ENCODE results near the gene CRELD1. TPM values are rescaled to one million over a fixed set of nuclear protein-coding genes. Genes with fewer than 3 reads are reported as not detected.

The CRELD1 gene
- total RNA-seq, 6 donors from 2014 or later, result 31.7 to 72.3 (median 44.0) TPM

GRCh38 chr3:9928158-9928557 is 5.5 kb upstream of the CRELD1 start:
- no peak for TF ChIP-seq POLR2AphosphoS5 (IDR thresholded peaks at IDR 0.05)
- no peak for TF ChIP-seq EP300 (IDR thresholded peaks at IDR 0.05)
- ATAC-seq (ENCODE audit: low FRiP score in 2 of 2) (no peak), DNase-seq (peak in 1 of 2 donors; percentile 83)
- Histone ChIP-seq H3K27ac (no peak overlapping the region), H3K36me3 (peaks cover 0 to 39% (median 4%) of the 10 kb centered on the region in 4 donors), H3K9me3 (no peaks in the 10 kb centered on the region), H3K4me1 (peaks cover 6 to 13% (median 10%) of the 10 kb centered on the region in 4 donors), H3K4me3 (no peak overlapping the region), H3K27me3 (no peaks in the 10 kb centered on the region)
- 94 to 98% methylated on average over 15 to 23 of the region's 23 CpGs for WGBS, 2 donors

- ATAC-seq (ENCODE audit: low FRiP score in 2 of 2) (no peak), DNase-seq (no peak)
- Histone ChIP-seq H3K9me3 (no peaks in the 10 kb centered on the region), H3K4me1 (peaks cover 22 to 33% (median 25%) of the 10 kb centered on the region in 4 donors), H3K4me3 (no peak overlapping the region), H3K27ac (no peak overlapping the region), H3K36me3 (peaks cover 0 to 25% (median 4%) of the 10 kb centered on the region in 4 donors), H3K27me3 (no peaks in the 10 kb centered on the region)
- TF ChIP-seq EP300 (IDR thresholded peaks at IDR 0.05) (no peak), POLR2AphosphoS5 (IDR thresholded peaks at IDR 0.05) (no peak), POLR2A (IDR thresholded peaks at IDR 0.05) (no peak)
- TF ChIP-seq, protein P1, sequence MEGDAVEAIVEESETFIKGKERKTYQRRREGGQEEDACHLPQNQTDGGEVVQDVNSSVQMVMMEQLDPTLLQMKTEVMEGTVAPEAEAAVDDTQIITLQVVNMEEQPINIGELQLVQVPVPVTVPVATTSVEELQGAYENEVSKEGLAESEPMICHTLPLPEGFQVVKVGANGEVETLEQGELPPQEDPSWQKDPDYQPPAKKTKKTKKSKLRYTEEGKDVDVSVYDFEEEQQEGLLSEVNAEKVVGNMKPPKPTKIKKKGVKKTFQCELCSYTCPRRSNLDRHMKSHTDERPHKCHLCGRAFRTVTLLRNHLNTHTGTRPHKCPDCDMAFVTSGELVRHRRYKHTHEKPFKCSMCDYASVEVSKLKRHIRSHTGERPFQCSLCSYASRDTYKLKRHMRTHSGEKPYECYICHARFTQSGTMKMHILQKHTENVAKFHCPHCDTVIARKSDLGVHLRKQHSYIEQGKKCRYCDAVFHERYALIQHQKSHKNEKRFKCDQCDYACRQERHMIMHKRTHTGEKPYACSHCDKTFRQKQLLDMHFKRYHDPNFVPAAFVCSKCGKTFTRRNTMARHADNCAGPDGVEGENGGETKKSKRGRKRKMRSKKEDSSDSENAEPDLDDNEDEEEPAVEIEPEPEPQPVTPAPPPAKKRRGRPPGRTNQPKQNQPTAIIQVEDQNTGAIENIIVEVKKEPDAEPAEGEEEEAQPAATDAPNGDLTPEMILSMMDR (IDR thresholded peaks at IDR 0.05), result no peak
- 95 to 100% methylated on average over 4 of the region's 4 CpGs for WGBS, 2 donors
Measured at GRCh38 chr3:9930804-9931418, 2.7 kb upstream of the CRELD1 start.

DNA sequence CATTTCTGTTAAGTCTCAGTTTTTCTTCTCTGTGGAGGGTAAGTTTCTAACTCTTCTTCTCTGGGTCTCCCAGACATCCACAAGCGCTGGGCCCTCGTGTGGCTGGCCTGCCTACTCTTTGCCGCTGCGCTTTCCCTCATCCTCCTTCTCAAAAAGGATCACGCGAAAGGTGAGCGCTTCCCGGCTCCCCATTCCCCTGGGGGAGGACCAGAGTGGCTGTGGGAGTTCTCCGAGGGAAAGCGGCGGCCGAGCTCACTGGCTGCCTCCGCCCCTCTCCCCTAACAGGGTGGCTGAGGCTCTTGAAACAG is 1.1 kb upstream of the CRELD1 start:
- TF ChIP-seq, protein P1 (IDR thresholded peaks at IDR 0.05), result no peak
- TF ChIP-seq POLR2AphosphoS5 (IDR thresholded peaks at IDR 0.05), result peak in 1 of 2 donors; percentile 54
- 0 to 14% methylated on average over 8 to 13 of the region's 13 CpGs for WGBS, 2 donors
- H3K27me3 ChIP-seq, result no peaks in the 10 kb centered on the region
- ATAC-seq (ENCODE audit: low FRiP score in 2 of 2) (no peak), DNase-seq (no peak)
- H3K4me3 ChIP-seq, result peak overlapping the region; percentile 45 to 96 (median 64)
- peaks cover 0 to 36% (median 5%) of the 10 kb centered on the region in 4 donors for H3K36me3 ChIP-seq
- peak overlapping the region; percentile 89 to 96 (median 94) for H3K27ac ChIP-seq
- peaks cover 23 to 37% (median 28%) of the 10 kb centered on the region in 4 donors for H3K4me1 ChIP-seq
- H3K9me3 ChIP-seq, result no peaks in the 10 kb centered on the region

GRCh38 chr3:9932843-9933560 is 632 bp upstream of the CRELD1 start:
- TF ChIP-seq POLR2A (IDR thresholded peaks at IDR 0.05) (peak in 1 of 4 donors; percentile 6), EP300 (IDR thresholded peaks at IDR 0.05) (no peak), POLR2AphosphoS5 (IDR thresholded peaks at IDR 0.05) (peak in 1 of 2 donors; percentile 3)
- TF ChIP-seq, protein P1 (IDR thresholded peaks at IDR 0.05), result peak; percentile 76 to 94 (median 94)
- peaks cover 23 to 37% (median 28%) of the 10 kb centered on the region in 4 donors for H3K4me1 ChIP-seq
- ATAC-seq (ENCODE audit: low FRiP score in 2 of 2) (peak; percentile 88 to 91), DNase-seq (peak; percentile 89 to 98)
- WGBS, 2 donors, result 0% methylated on average over 22 to 36 of the region's 77 CpGs
- peak overlapping the region; percentile 89 to 96 (median 94) for H3K27ac ChIP-seq
- H3K36me3 ChIP-seq, result peaks cover 0 to 40% (median 7%) of the 10 kb centered on the region in 4 donors
- H3K9me3 ChIP-seq, result no peaks in the 10 kb centered on the region
- no peaks in the 10 kb centered on the region for H3K27me3 ChIP-seq
- peak overlapping the region; percentile 45 to 96 (median 64) for H3K4me3 ChIP-seq

DNA sequence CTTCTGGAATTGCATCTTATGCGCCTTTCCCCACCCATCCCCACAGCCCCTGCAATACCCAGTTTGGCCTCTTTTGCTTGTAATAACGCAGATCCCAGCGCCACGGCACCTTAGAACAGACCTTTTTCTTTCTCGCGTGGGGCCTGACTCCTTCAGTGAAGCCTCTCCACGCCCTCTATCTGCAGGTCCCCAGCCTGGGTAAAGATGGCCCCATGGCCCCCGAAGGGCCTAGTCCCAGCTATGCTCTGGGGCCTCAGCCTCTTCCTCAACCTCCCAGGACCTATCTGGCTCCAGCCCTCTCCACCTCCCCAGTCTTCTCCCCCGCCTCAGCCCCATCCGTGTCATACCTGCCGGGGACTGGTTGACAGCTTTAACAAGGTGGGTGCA is 594 bp downstream of the CRELD1 start:
- ATAC-seq (ENCODE audit: low FRiP score in 2 of 2) (no peak), DNase-seq (no peak)
- 11 to 18% methylated on average over 9 to 11 of the region's 11 CpGs for WGBS, 2 donors
- H3K4me1 ChIP-seq, result peaks cover 23 to 37% (median 28%) of the 10 kb centered on the region in 4 donors
- peak overlapping the region; percentile 64 to 96 (median 68) for H3K4me3 ChIP-seq
- peaks cover 0 to 35% (median 4%) of the 10 kb centered on the region in 4 donors for H3K36me3 ChIP-seq
- H3K27me3 ChIP-seq, result no peaks in the 10 kb centered on the region
- peak overlapping the region; percentile 89 to 96 (median 94) for H3K27ac ChIP-seq
- no peaks in the 10 kb centered on the region for H3K9me3 ChIP-seq
- TF ChIP-seq EP300 (IDR thresholded peaks at IDR 0.05) (no peak), POLR2A (IDR thresholded peaks at IDR 0.05) (no peak), POLR2AphosphoS5 (IDR thresholded peaks at IDR 0.05) (no peak)
- TF ChIP-seq, protein P1 (IDR thresholded peaks at IDR 0.05), result no peak
